ENCODE measurements around the gene NRG3. TPM values are rescaled to one million over a fixed set of nuclear protein-coding genes. Genes with fewer than 3 reads are reported as not detected.

Gene NRG3
- total RNA-seq, 2 experiments from 2014 or later = not detected

DNA sequence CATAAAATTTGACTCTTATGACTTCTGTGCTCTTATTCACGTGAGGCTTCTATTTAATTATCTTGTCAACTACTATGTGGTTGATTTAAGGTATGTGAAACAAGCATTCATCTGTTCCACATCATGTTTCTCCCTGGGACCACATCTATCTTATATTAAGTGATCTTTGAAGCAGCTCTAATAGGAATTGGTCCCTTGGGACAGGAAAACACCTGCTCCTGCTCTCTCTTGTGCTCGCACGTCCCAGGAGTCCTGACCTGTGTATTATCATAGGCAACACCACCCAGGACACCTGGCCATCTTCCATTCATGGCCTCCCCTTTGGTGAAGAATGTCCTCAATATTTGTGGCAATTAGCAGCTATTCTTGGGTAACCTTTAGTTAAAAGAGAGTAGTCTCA, 269.2 kb downstream of the NRG3 start:
- Histone ChIP-seq H4K20me1 (ENCODE audit: insufficient read depth, low read length) (no peaks in the 10 kb centered on the region), H3K36me3 (ENCODE audit: insufficient read depth, low read length) (no peaks in the 10 kb centered on the region), H3K79me2 (ENCODE audit: insufficient read depth, low read depth, low read length) (no peaks in the 10 kb centered on the region), H2AFZ (ENCODE audit: low read length) (no peak overlapping the region), H3K27ac (ENCODE audit: low read depth, low read length, poor library complexity, severe bottlenecking) (no peak overlapping the region), H3K9me2 (ENCODE audit: insufficient read depth, low read length) (no peaks in the 10 kb centered on the region), H3K9me3 (ENCODE audit: low read length) (no peaks in the 10 kb centered on the region), H3K4me1 (ENCODE audit: insufficient read depth, low read length, poor library complexity, severe bottlenecking) (no peaks in the 10 kb centered on the region), H3K4me3 (ENCODE audit: low read depth, low read length, poor library complexity, severe bottlenecking) (no peak overlapping the region), H3K4me2 (ENCODE audit: low read length) (no peak overlapping the region)
- no TSS peak for BruUV-seq (replicated peaks)
- POLR2A ChIA-PET = no interaction called here
- TF ChIP-seq, protein P1, sequence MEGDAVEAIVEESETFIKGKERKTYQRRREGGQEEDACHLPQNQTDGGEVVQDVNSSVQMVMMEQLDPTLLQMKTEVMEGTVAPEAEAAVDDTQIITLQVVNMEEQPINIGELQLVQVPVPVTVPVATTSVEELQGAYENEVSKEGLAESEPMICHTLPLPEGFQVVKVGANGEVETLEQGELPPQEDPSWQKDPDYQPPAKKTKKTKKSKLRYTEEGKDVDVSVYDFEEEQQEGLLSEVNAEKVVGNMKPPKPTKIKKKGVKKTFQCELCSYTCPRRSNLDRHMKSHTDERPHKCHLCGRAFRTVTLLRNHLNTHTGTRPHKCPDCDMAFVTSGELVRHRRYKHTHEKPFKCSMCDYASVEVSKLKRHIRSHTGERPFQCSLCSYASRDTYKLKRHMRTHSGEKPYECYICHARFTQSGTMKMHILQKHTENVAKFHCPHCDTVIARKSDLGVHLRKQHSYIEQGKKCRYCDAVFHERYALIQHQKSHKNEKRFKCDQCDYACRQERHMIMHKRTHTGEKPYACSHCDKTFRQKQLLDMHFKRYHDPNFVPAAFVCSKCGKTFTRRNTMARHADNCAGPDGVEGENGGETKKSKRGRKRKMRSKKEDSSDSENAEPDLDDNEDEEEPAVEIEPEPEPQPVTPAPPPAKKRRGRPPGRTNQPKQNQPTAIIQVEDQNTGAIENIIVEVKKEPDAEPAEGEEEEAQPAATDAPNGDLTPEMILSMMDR (conservative IDR thresholded peaks at IDR 0.05; ENCODE audit: low read length) = no peak
- DNase-seq (ENCODE audit: low spot score) = no peak
- intact Hi-C loops (cut with micrococcal nuclease; ENCODE audit: unreplicated experiment) = no loop called here
- CTCF ChIA-PET (ENCODE audit: unreplicated experiment) = no interaction called here

DNA sequence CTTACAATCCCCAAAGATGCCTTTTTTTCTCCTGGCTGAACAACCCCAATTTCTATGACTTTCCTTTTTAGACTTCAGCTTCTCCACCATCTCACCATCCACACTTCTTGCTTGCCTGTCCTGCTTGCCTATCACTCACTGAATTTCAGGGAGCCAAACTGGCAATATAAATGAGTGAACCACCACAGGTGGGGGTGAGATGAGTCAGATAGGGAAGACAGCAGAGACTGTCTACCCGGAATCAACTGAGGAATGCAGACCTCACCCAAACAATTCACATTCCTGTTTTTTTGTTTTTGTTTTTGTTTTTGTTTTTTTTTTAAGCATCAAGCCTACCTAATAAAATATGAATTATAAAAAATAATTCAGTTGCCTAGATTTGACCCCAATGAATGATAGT, 273.8 kb downstream of the NRG3 start:
- H3K9me3 ChIP-seq (ENCODE audit: low read length) = 0 out of 2 replicates have a peak, but pooled peaks cover under 1% of the 10 kb centered on the region
- H3K36me3 ChIP-seq (ENCODE audit: insufficient read depth, low read length) = no peaks in the 10 kb centered on the region; the same call in 1 of the 2 replicates
- TF ChIP-seq, protein P1 (conservative IDR thresholded peaks at IDR 0.05; ENCODE audit: low read length) = no peak
- TF ChIP-seq EZH2phosphoT487 (IDR thresholded peaks at IDR 0.05; ENCODE audit: borderline replicate concordance, low read depth, low read length) = no peak
- no peak overlapping the region for H2AFZ ChIP-seq (ENCODE audit: low read length)
- intact Hi-C loops (cut with micrococcal nuclease; ENCODE audit: unreplicated experiment) = no loop called here
- no peaks in the 10 kb centered on the region for H3K79me2 ChIP-seq (ENCODE audit: insufficient read depth, low read depth, low read length)
- ChIA-PET CTCF (ENCODE audit: unreplicated experiment) (no interaction called here), POLR2A (no interaction called here)
- peaks cover 5% of the 10 kb centered on the region for H3K4me1 ChIP-seq (ENCODE audit: insufficient read depth, low read length, poor library complexity, severe bottlenecking)
- H3K4me3 ChIP-seq (ENCODE audit: low read depth, low read length, poor library complexity, severe bottlenecking) = no peak overlapping the region
- H3K9me2 ChIP-seq (ENCODE audit: insufficient read depth, low read length) = no peaks in the 10 kb centered on the region
- H3K4me2 ChIP-seq (ENCODE audit: low read length) = no peak overlapping the region
- no TSS peak for BruUV-seq (replicated peaks)
- no peaks in the 10 kb centered on the region for H4K20me1 ChIP-seq (ENCODE audit: insufficient read depth, low read length)
- H3K27ac ChIP-seq (ENCODE audit: low read depth, low read length, poor library complexity, severe bottlenecking) = no peak overlapping the region
- DNase-seq (ENCODE audit: low spot score) = no peak

DNA sequence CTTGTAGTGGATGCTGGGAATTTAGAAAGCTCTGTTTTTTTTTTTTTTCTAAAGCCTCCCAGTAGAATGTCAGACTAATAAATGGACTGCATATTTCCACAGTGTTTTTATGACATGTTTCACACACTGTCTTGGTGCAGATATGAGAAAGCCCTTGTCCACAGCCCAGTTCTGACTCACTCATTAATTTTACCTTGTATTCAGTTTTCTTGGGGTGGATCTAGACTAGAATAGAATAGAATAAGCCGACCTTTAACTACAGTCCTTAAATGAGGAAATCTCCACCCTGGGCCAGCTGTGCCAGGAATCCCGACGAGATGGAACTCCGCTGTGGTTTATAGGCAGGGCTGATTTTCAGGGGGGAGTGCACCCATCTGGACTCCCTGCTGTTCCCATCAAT, 274.7 kb downstream of the NRG3 start:
- Histone ChIP-seq H3K79me2 (ENCODE audit: insufficient read depth, low read depth, low read length) (no peaks in the 10 kb centered on the region), H3K27ac (ENCODE audit: low read depth, low read length, poor library complexity, severe bottlenecking) (no peak overlapping the region), H3K4me1 (ENCODE audit: insufficient read depth, low read length, poor library complexity, severe bottlenecking) (peaks cover 8% of the 10 kb centered on the region), H3K36me3 (ENCODE audit: insufficient read depth, low read length) (no peaks in the 10 kb centered on the region; the same call in 1 of the 2 replicates), H2AFZ (ENCODE audit: low read length) (no peak overlapping the region), H4K20me1 (ENCODE audit: insufficient read depth, low read length) (no peaks in the 10 kb centered on the region), H3K9me3 (ENCODE audit: low read length) (0 out of 2 replicates have a peak, but pooled peaks cover 3% of the 10 kb centered on the region), H3K9me2 (ENCODE audit: insufficient read depth, low read length) (no peaks in the 10 kb centered on the region), H3K4me2 (ENCODE audit: low read length) (no peak overlapping the region), H3K4me3 (ENCODE audit: low read depth, low read length, poor library complexity, severe bottlenecking) (no peak overlapping the region)
- POLR2A ChIA-PET = interaction anchor here (0.6 to 0.7 kb wide), 2 partner anchors 245 to 710 kb away, joined by 3 to 6 read pairs; no protein-coding TSS in a partner anchor
- CTCF ChIA-PET (ENCODE audit: unreplicated experiment) = no interaction called here
- DNase-seq (ENCODE audit: low spot score) = no peak
- TF ChIP-seq, protein P1 (conservative IDR thresholded peaks at IDR 0.05; ENCODE audit: low read length) = no peak
- no peak for TF ChIP-seq EZH2phosphoT487 (IDR thresholded peaks at IDR 0.05; ENCODE audit: borderline replicate concordance, low read depth, low read length)
- no TSS peak for BruUV-seq (replicated peaks)
- intact Hi-C loops (cut with micrococcal nuclease; ENCODE audit: unreplicated experiment) = no loop called here
